Erythroblast (primary cell): ENCODE measurements around the gene MPHOSPH9.

ENCODE experiments used
- GATA1 ChIP-seq: IDR thresholded peaks from 2 replicates; pipeline ENCODE4 v1.6.1; 2011; ENCODE audit warnings: low read depth, mild to moderate bottlenecking, control low read depth, low read length, moderate library complexity
- POLR2A ChIP-seq: IDR thresholded peaks from 2 replicates; pipeline ENCODE4 v1.6.1; 2011; ENCODE audit warnings: mild to moderate bottlenecking, low read length

DNA sequence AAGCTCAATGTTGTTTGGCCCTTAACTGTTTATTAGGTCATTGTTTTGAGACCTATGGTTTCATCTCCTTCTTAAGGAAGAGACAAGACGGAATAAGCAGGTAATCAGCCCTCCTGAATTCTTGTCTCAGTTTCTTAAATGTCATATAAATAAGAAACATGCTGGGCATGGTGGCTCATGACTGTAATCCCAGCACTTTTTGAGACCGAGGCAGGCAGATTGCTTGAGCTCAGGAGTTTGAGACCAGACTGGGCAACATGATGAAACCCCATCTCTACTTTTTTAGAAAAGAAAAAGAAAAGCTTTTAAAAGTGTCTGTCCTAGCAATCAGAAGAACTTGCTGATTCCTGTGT, 5.4 kb upstream of the MPHOSPH9 start:
- no peak for TF ChIP-seq POLR2A
- TF ChIP-seq GATA1, result no peak
